ENCODE data around the gene RHBDF2.

The RHBDF2 gene

GRCh38 chr17:76437467-76438402 is 63.5 kb downstream of the RHBDF2 start:
- DNase-seq (ENCODE audit: low read depth): no peak

GRCh38 chr17:76435751-76436150 is 65.5 kb downstream of the RHBDF2 start:
- no peak for DNase-seq (ENCODE audit: low read depth)

- DNase-seq (ENCODE audit: low read depth): no peak
Observed at GRCh38 chr17:76434870-76435269, 66.4 kb downstream of the RHBDF2 start.

- no peak for DNase-seq (ENCODE audit: low read depth)
Observed at GRCh38 chr17:76433693-76434092, 67.5 kb downstream of the RHBDF2 start.

- no peak for DNase-seq (ENCODE audit: low read depth)
Observed at GRCh38 chr17:76432712-76433336, 68.4 kb downstream of the RHBDF2 start.

DNA sequence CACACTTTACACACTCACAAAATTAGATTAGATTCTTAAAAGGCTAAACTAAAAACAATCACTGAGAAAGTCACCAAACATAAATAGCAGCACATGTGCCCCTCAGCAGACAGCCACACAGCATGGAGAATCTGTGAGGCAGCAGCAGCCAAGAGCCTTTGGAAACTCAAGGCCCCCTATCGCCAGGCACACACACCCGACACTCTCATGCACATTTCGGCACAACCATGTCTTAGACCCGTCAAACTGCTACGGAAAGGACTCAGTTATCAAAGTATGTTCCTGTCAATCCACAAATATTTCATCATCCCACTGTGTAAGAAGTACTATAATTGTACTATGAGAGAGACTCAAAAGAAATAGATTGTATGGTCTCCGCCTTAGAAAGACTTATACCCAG is 69.2 kb downstream of the RHBDF2 start:
- DNase-seq (ENCODE audit: low read depth): no peak

- no peak for DNase-seq (ENCODE audit: low read depth)
Observed at GRCh38 chr17:76431509-76431908, 69.7 kb downstream of the RHBDF2 start.

DNA sequence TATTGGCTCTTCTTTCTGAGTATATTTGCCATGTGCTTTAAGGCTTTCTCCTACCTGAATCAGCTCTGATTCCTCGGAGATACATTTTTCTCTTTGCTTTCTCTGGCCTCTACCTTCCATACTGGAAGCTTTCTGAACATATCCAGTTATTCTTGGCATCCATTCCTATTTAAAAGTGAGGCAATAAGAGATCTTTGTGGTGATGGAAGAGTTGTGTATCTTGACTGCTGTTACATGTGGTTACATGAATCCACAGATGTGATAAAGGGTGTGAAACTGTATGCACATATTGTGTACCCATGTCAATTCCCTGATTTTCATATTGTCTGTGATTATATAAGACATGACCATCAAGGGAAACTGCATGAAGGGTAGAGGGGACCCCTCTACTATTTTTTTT is 72.7 kb downstream of the RHBDF2 start:
- no peak for DNase-seq (ENCODE audit: low read depth)

- DNase-seq (ENCODE audit: low read depth): no peak
Observed at GRCh38 chr17:76427501-76428231, 73.6 kb downstream of the RHBDF2 start.

DNA sequence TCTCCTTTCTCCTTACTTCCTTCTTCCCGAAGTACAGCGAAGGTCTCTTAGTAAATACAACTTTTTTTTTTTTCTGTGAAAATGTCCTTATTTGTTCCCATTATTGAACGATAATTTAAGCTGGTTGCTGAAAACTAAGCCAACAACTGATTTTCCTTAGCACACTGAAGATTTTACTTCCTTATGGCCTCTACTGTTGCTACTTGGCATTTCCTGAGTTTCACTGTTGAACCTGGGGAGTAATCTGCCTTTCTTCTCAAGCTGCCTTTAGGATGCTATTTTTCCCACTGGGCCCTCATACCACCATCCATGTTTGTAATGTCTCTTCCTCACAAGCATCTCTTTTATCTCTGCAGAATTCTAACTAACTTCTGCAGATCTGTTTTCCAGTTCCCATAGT is 74.4 kb downstream of the RHBDF2 start:
- no peak for DNase-seq (ENCODE audit: low read depth)

DNA sequence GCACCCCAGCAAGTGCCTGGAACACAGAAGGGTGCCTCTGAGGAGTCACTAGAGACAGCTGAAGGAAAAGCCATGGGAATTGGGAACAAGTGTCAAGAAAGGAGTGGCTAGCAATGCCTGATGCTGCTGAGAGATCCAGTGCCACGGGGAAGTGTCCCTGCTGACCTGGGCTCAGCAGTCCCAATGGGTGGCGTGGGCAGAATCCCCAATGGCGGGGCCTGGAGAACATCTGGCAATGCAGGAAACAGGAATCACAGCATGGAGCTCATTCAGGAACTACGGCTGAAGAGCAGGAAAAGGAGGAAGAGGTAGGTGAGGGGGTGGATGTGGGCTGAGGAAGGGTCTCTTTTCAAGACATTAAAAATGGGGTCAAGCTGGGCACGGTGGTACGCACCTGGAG is 78.4 kb downstream of the RHBDF2 start:
- no peak for DNase-seq (ENCODE audit: low read depth)

DNA sequence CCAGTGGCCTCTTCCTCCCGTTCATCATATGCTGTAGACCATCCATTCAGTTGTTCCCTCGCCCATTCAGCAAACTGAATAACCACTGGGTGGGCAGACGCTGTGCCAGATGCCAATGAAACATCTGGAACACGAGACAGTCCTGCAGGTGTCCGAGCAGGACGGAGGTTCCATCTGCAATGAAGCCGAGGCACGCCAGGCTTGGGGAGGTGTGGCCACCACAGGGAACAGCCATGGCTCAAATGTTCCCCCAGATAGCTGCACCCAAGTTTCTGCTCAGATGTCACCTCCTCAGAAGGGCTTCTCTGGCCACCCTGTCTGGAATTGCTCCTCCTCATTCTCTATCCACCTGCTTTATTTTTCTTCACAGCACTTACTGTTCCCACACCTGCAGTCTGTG is 78.8 kb downstream of the RHBDF2 start:
- no peak for DNase-seq (ENCODE audit: low read depth)

DNA sequence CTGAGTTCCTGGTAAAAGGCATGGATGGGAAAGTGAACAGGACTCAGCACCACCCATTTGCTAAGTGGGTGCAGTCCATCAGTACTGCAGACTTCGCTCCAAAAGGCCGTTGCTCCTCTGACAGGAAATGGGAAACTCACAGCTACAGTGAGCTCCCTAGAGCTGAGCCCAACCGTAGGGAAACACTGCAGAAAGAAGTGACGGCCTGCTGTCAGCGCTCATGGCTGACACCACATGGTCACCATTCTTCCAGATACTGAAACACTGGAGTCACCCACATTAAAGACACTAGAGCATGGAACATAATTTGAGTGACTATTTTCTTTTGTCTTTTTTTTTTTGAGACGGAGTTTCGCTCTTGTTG is 80.2 kb downstream of the RHBDF2 start:
- no peak for DNase-seq (ENCODE audit: low read depth)

All from stimulated activated CD8-positive, alpha-beta memory T cell treated with anti-CD3 and anti-CD28 coated beads, Interleukin-12 subunit alpha, Interleukin-12 subunit beta, amount 100 ng/mL, for 4 hours (primary cell).